ENCODE measurements around the gene TULP4.

DNA sequence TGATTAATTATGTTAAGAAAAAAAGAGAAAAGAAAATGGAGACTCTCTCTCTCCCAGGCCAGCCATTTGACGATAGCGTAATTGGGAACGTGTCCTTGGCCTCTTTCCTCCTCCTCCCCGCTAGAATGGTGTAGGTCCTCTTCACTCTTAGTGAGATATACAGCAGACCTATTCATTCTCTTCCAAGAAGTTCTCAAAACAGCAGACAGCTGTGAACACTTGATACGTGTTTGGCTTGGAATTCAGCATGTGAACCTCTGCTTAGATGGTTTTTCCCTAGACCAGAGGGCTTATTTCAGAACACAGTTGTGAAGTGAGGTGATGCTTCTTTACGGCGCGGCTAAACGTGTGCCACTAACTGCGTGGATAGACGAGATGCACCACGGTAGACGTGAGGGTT, 32.6 kb upstream of the TULP4 start:
- TF ChIP-seq, protein P1, sequence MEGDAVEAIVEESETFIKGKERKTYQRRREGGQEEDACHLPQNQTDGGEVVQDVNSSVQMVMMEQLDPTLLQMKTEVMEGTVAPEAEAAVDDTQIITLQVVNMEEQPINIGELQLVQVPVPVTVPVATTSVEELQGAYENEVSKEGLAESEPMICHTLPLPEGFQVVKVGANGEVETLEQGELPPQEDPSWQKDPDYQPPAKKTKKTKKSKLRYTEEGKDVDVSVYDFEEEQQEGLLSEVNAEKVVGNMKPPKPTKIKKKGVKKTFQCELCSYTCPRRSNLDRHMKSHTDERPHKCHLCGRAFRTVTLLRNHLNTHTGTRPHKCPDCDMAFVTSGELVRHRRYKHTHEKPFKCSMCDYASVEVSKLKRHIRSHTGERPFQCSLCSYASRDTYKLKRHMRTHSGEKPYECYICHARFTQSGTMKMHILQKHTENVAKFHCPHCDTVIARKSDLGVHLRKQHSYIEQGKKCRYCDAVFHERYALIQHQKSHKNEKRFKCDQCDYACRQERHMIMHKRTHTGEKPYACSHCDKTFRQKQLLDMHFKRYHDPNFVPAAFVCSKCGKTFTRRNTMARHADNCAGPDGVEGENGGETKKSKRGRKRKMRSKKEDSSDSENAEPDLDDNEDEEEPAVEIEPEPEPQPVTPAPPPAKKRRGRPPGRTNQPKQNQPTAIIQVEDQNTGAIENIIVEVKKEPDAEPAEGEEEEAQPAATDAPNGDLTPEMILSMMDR (conservative IDR thresholded peaks at IDR 0.05 in 1 of 2, IDR thresholded peaks at IDR 0.05 in 1 of 2; ENCODE audit: low read depth in 1 of 2, low read length in 2 of 2): no peak
- TF ChIP-seq EZH2 (IDR thresholded peaks at IDR 0.05; ENCODE audit: low read length, missing control alignments): no peak

Measured in fibroblast of lung (primary cell).